Measurements from ENCODE around the gene CCR7. TPM values are rescaled to one million over a fixed set of nuclear protein-coding genes. Genes with fewer than 3 reads are reported as not detected.
A peak's percentile ranks its signal among the peaks of the same experiment; 100 is the strongest.

The CCR7 gene
- total and polyA plus RNA-seq, 12 donors: 0.10 to 1.7 (median 0.46) TPM; not detected in 7

- no peaks in the 10 kb centered on the region for H3K9me3 ChIP-seq
- 95 to 96% methylated on average over 11 of the region's 11 CpGs for WGBS, 2 donors
- no peaks in the 10 kb centered on the region for H3K36me3 ChIP-seq
- no peak overlapping the region for H3K27ac ChIP-seq
- no peak for TF ChIP-seq CTCF (IDR thresholded peaks at IDR 0.05)
- ATAC-seq (no peak), DNase-seq (no peak)
- intact Hi-C loops (cut with DNase I): no loop called here
- no peak overlapping the region for H3K4me3 ChIP-seq
- no peaks in the 10 kb centered on the region for H3K27me3 ChIP-seq
- H3K4me1 ChIP-seq: peaks cover 30 to 67% (median 54%) of the 10 kb centered on the region in 9 donors
Observed at GRCh38 chr17:40545660-40546059, 19.6 kb downstream of the CCR7 start.

GRCh38 chr17:40542558-40543411 is 22.5 kb downstream of the CCR7 start:
- H3K27ac ChIP-seq: peak overlapping the region; percentile 84 to 97 (median 94)
- ATAC-seq (peak; percentile 77 to 93 (median 88)), DNase-seq (peak; percentile 75 to 91)
- no peaks in the 10 kb centered on the region for H3K27me3 ChIP-seq
- intact Hi-C loops (cut with DNase I): no loop called here
- TF ChIP-seq CTCF (IDR thresholded peaks at IDR 0.05): no peak
- 38 to 52% methylated on average over 14 of the region's 14 CpGs for WGBS, 2 donors
- H3K4me1 ChIP-seq: peaks cover 40 to 74% (median 63%) of the 10 kb centered on the region in 9 donors
- no peaks in the 10 kb centered on the region for H3K9me3 ChIP-seq
- H3K36me3 ChIP-seq: no peaks in the 10 kb centered on the region
- H3K4me3 ChIP-seq: no peak overlapping the region

- Histone ChIP-seq H3K4me3 (no peak overlapping the region), H3K9me3 (no peaks in the 10 kb centered on the region), H3K27ac (peak overlapping the region; percentile 84 to 97 (median 94)), H3K4me1 (peaks cover 41 to 74% (median 71%) of the 10 kb centered on the region in 9 donors), H3K27me3 (no peaks in the 10 kb centered on the region), H3K36me3 (no peaks in the 10 kb centered on the region)
- peak; percentile 60 to 85 (median 76) for ATAC-seq
- peak in 2 of 9 donors; percentile 21 for TF ChIP-seq CTCF (IDR thresholded peaks at IDR 0.05)
- WGBS, 2 donors: 46 to 56% methylated on average over 18 of the region's 18 CpGs
- peak; percentile 74 to 85 for DNase-seq
- intact Hi-C loops (cut with DNase I): no loop called here
Observed at GRCh38 chr17:40541873-40542557, 23.3 kb downstream of the CCR7 start.

GRCh38 chr17:40541060-40541872 is 24.0 kb downstream of the CCR7 start:
- ATAC-seq (no peak), DNase-seq (no peak)
- peaks cover 46 to 81% (median 78%) of the 10 kb centered on the region in 9 donors for H3K4me1 ChIP-seq
- no peaks in the 10 kb centered on the region for H3K36me3 ChIP-seq
- H3K27me3 ChIP-seq: no peaks in the 10 kb centered on the region
- H3K9me3 ChIP-seq: no peaks in the 10 kb centered on the region
- peak overlapping the region; percentile 84 to 97 (median 94) for H3K27ac ChIP-seq
- WGBS, 2 donors: 74 to 81% methylated on average over 20 of the region's 20 CpGs
- TF ChIP-seq CTCF (IDR thresholded peaks at IDR 0.05): no peak
- intact Hi-C loops (cut with DNase I): no loop called here
- no peak overlapping the region for H3K4me3 ChIP-seq

All from heart right ventricle (tissue), 16 donors.